ENCODE results near the gene CA6.

- TF ChIP-seq CTCF (IDR thresholded peaks at IDR 0.05) (no peak), POLR2A (IDR thresholded peaks at IDR 0.05) (no peak)
Measured at GRCh38 chr1:8976338-8976737, 30.7 kb downstream of the CA6 start.

Measured in tibial nerve (tissue), 3 donors.